PFSK-1 (cell line): ENCODE data around the gene TEKT1.

Source experiments
- FOXP2 ChIP-seq: optimal IDR thresholded peaks from 2 replicates; pipeline ENCODE3; 2011; ENCODE audit warnings: borderline replicate concordance, control low read depth, inconsistent platforms; ENCODE audit not compliant: insufficient read depth; ENCODE audit errors: extremely low read length, extremely low read depth
- POLR2AphosphoS5 ChIP-seq: IDR thresholded peaks from 2 replicates; pipeline ENCODE4 v1.6.1; 2012; ENCODE audit warnings: low read depth, mild to moderate bottlenecking, control low read depth, low read length, moderate library complexity
- SIN3A ChIP-seq: IDR thresholded peaks from 2 replicates; pipeline ENCODE4 v1.6.1; 2012; ENCODE audit warnings: mild to moderate bottlenecking, low read length, moderate library complexity, borderline replicate concordance; ENCODE audit not compliant: insufficient read depth
- TAF1 ChIP-seq: IDR thresholded peaks from 2 replicates; pipeline ENCODE4 v1.6.1; 2012; ENCODE audit warnings: low read length, control low read depth, borderline replicate concordance; ENCODE audit not compliant: insufficient read depth
- TF ChIP-seq, protein P1 (sequence below), 2 experiments: IDR thresholded peaks; 2 replicates each; pipeline versions ENCODE4 v1.6.1 to v1.8.0; 2011 to 2012; ENCODE audit warnings: low read depth in 2 of 2, low read length in 2 of 2, control low read depth in 1 of 2, inconsistent platforms in 1 of 2, mild to moderate bottlenecking in 1 of 2, moderate library complexity in 1 of 2; ENCODE audit not compliant: insufficient read depth in 1 of 2

Gene TEKT1

DNA sequence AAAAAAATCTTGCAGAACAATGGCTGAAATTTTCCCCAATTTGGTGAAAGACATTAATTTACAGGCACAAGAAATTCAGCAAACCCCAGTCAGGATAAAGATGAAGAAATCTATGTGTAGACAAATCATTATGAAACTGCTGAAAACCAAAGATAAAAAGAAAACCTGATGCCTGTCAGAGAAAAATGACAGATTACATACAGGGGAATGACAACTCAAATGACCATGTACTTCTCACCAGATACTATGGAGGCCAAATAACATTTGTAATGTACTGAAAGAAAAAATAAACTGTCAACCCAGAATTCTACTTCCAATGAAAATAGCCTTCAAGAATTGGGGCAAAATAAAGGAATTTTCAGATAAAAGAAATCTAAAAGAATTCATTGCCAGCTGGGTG is 82.9 kb downstream of the TEKT1 start:
- TF ChIP-seq FOXP2 (no peak), SIN3A (no peak), TAF1 (no peak), POLR2AphosphoS5 (no peak)
- TF ChIP-seq, protein P1, sequence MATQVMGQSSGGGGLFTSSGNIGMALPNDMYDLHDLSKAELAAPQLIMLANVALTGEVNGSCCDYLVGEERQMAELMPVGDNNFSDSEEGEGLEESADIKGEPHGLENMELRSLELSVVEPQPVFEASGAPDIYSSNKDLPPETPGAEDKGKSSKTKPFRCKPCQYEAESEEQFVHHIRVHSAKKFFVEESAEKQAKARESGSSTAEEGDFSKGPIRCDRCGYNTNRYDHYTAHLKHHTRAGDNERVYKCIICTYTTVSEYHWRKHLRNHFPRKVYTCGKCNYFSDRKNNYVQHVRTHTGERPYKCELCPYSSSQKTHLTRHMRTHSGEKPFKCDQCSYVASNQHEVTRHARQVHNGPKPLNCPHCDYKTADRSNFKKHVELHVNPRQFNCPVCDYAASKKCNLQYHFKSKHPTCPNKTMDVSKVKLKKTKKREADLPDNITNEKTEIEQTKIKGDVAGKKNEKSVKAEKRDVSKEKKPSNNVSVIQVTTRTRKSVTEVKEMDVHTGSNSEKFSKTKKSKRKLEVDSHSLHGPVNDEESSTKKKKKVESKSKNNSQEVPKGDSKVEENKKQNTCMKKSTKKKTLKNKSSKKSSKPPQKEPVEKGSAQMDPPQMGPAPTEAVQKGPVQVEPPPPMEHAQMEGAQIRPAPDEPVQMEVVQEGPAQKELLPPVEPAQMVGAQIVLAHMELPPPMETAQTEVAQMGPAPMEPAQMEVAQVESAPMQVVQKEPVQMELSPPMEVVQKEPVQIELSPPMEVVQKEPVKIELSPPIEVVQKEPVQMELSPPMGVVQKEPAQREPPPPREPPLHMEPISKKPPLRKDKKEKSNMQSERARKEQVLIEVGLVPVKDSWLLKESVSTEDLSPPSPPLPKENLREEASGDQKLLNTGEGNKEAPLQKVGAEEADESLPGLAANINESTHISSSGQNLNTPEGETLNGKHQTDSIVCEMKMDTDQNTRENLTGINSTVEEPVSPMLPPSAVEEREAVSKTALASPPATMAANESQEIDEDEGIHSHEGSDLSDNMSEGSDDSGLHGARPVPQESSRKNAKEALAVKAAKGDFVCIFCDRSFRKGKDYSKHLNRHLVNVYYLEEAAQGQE (IDR thresholded peaks at IDR 0.05; ENCODE audit: insufficient read depth in 1 of 2, low read depth in 2 of 2, low read length in 2 of 2), result no peak
